Esophagus muscularis mucosa (tissue), 3 donors: ENCODE results near the gene THRA.

Experiments
- CTCF ChIP-seq, 3 experiments: fragments of 200-600 bp in 2 of 3; fragments of 450-650 bp in 1 of 3; sonication (generic) in 2 of 3; IDR thresholded peaks; one replicate each; pipeline ENCODE4 v1.5.1; 2017 to 2019; ENCODE audit warnings: antibody characterized with exemption in 3 of 3, mild to moderate bottlenecking in 2 of 3, moderate library complexity in 1 of 3
- EP300 ChIP-seq: sonication (generic); formaldehyde crosslinking; IDR thresholded peaks from one replicate; pipeline ENCODE4 v1.6.1; 2017; ENCODE audit warnings: antibody characterized with exemption

- no peak for TF ChIP-seq CTCF (IDR thresholded peaks at IDR 0.05)
- no peak for TF ChIP-seq EP300
These were observed 46.5 kb upstream of the THRA start for GRCh38 chr17:40015998-40016985.
